Midbrain (tissue), 1 donor: ENCODE data around the gene PRRC2B.
"Not testable (repeated sequence)": the region's sequence is repeated elsewhere in the genome, so short reads cannot be mapped to it uniquely, and the experiment has no call there.

Source experiments
- DNase-seq: peaks from one replicate; lab custom pipeline; 2025; lab: John Stamatoyannopoulos, UW

PRRC2B gene

DNA sequence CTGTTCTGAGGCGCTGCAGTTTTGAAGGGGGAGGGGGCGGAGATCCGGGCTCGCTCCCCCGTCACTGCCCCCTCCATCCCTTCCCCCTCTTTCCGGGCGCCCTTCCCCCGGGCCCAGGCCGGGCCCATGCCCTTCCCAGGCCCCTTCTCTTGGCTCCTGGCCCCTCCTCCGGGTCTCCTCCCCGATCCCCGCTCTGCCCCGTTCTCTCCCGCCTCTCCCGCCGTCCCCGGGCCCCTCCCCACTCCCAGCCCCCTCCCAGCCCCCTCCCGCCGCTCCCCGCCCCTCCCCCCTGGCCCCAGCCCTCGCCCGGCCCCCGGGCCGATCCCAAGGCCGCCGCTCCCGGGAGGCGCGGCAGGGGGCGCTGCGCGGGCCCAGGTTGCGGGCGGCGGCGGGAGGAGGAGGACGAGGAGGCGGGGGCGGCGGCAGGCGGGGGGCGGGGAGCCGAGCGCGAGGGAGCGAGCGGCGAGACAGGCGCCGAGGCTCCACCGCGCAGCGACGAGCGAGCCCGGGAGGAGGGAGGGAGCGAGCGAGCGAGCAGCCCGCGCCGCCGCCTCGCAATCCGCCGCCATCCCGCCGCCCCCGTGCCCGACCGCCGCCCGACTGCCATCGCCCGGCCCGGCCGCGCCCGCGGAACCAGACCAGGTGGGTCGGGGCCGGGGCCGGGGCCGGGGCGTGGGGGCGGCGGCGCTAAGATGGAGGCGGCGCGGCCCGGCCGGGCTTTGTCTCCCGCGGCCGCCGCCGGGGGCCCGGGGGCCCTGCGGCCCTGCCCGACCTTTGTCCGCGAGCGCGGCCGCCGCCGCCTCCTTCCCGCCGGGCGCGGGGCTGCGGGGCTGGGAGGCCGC is at the start of gene PRRC2B:
Gene PRRC2B (plus strand): TSS at position 465 of the 842 bp plus-strand sequence. CDS start 36,059 bp downstream, outside the sequence.
- DNase-seq, result peak; percentile 87

GRCh38 chr9:131344931-131345535 is 48.9 kb upstream of the PRRC2B start:
- DNase-seq, result not testable (repeated sequence)

GRCh38 chr9:131346559-131346958 is 47.3 kb upstream of the PRRC2B start:
- no peak for DNase-seq

GRCh38 chr9:131347376-131348020 is 46.4 kb upstream of the PRRC2B start:
- no peak for DNase-seq

DNA sequence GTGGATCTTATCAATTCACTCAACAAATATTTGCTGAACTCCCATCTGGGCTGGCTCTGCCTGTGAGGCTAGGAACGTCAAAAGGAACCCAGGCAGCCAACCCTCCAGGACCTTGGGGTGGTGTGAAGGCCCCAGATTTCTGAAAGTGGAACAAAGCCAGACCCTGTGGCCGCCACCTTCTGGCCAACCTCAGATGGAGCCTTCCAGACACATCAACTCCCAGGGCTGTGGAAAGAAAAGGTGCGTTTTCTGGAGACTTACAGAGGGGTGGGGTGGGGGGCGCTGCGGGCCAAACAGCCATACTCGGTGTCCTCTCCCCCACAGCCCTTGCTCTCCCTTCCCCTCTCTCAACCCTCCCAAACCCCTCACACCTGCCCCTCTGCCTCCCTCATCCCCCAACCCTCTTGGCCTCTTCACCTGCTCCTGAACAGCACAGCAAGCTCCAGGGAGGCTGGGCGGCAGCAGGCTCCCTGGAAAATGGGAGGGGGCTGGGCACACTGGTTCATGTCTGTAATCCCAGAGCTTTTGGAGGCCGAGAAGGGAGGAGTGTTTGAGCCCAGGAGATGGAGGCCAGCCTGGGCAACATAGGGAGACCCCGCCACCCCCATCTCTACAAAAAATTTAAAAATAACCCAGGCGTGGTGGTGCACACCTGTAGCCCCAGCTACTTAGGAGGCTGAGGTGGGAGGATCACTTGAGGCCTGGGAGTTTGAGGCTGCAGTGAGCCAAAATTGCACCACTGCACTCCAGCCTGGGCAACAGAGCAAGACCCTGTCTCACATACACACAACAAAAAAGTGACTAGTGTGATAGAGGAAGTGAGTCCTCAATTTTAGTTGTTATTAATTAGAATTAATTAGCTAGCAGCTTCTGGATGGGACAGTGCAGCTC is 45.0 kb upstream of the PRRC2B start:
- no peak for DNase-seq

DNA sequence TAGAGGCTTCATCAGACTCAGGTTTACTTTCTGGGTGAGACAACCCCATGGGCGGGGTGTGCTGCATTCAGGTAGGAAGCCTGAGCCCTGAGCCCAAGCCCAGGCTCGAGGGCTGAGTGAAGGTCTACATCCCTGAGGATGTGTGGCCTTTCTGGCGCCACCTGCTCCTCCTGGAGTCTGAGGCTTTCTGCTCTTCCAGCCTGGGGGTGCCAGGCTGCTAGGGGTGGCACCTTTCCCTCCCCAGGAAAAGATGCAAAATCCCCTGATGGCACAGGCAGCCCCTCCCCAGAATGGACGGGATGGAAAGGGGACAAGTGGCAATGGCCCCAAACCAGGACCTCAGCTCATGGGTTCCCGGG is 44.4 kb upstream of the PRRC2B start:
- DNase-seq, result no peak

DNA sequence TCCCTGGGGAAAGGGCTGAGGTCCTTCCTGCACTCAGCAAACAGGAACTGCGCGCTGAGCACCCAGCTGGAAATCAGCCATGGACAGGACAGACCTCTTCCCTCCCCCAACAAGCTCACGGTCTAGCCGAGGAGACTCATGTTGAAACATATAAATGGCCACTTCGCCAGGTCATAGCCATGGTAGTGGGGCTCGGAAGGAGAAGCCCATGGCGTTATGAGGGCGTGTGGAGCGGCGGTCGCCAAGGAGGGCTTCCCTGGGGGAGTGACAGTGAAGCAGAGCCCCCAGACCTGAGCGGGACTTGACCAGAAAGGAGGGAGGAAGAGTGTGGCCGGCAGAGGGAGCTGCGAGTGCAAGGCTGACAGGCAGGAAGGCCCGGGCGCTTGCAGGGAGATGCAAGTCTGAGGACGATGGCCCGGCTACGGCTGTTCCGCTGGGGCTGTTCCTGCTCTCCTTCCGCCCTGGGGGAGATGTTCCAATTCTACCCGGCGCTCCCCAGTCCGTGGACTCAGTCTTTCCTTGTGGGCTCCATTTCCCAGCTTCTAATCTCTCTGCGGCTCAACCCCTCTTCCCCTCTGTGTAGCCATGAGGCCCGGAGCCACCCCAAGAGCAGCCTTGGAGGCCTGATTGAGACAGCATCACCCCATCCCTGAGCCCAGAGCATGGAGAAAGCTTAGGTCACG is 43.9 kb upstream of the PRRC2B start:
- peak; percentile 76 for DNase-seq

GRCh38 chr9:131356479-131356878 is 37.4 kb upstream of the PRRC2B start:
- DNase-seq, result peak; percentile 48

- no peak for DNase-seq
Observed at GRCh38 chr9:131358556-131358955, 35.3 kb upstream of the PRRC2B start.

DNA sequence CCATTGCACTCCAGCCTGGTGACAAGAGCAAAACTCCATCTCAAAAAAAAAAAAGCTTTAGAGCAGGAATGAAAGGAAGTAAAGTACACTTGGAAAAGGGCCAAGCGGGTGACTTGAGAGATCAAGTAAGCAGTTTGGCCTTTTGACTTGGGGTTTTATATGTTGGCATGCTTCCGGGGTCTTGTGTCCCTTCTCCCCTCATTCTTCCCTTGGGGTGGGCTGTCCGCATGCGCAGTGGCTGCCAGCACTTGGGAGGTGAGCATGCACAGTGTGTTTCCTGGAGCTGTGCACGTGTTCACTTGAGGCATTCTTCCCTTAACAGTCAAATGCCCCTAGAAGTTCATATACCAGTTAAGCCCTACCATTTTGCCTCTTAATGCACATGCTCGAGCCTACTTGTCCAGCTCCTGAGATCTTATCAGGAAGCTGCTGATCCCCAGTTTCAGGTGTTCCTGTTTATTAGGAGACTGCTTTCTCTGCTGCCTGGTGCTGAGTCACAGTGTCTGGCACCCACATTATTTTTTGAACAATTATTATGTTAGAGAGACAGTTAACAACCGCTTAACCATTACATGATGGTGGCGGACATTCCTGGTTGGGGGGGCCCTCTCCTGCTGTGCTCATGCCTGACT is 32.6 kb upstream of the PRRC2B start:
- DNase-seq, result no peak

DNA sequence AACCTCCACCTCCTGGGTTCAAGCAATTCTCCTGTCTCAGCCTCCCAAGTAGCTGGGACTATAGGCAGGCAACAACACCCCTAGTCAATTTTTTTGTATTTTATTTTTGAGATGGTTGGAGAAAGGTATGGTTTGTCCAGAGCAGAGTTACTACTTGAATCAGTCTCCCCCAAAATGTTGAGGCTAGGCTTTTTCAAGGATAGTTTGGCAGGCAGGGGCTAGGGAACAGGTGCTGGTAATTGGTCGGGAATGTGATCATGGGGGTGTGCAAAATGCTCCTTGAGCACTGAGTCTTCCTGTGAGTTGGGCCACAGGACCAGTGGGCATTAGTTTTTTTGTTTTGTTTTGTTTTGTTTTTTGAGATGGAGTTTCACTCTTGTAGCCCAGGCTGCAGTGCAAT is 28.3 kb upstream of the PRRC2B start:
- DNase-seq, result no peak

DNA sequence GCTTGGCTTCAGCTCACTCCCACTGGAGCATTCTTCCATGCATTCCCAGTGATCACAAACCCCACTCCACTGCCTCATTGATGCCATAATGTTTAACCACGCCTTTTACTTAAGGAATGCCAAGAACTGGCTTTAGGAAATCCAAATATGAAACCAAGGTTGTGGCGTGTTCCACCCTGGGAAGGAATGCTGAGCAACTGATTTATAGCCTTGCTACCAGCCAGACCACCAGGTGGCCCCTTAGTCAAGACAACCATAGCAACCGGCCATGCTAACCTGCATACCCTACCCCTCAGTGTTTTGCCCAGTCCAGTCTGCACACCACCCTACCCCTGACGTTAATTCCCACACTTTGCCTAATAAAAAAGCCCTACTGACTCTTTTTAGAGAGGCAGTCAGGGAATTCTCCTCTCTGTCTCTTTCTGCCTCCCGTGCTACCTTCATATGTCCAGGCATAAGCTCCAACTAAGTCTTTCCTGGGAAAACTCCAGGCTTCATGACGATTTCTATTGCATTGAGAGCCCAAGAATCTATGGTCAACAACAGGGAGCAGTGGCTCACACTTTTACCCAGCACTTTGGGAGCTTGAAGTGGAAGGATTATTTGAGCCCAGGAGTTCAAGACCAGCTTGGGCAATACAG is 27.0 kb upstream of the PRRC2B start:
- no peak for DNase-seq

GRCh38 chr9:131367450-131367849 is 26.4 kb upstream of the PRRC2B start:
- DNase-seq, result no peak

DNA sequence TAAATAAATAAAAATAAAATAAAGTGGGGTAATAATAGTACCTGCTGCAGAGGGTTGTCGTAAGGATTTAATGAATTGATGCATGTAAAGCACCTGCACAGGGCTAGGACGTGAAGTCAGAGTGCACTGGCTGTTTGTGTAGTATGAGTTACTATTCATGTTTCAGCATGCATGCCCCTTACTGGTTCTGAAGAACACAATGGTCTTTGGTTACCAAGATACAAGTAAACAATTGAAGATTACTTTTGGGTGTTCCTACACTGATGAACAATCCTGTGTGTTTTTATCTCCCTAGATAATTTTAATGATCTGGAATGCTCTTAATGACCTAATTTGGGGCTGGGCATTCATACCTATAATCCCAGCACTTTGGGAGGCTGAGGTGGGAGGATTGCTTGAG is 23.2 kb upstream of the PRRC2B start:
- DNase-seq, result no peak

DNA sequence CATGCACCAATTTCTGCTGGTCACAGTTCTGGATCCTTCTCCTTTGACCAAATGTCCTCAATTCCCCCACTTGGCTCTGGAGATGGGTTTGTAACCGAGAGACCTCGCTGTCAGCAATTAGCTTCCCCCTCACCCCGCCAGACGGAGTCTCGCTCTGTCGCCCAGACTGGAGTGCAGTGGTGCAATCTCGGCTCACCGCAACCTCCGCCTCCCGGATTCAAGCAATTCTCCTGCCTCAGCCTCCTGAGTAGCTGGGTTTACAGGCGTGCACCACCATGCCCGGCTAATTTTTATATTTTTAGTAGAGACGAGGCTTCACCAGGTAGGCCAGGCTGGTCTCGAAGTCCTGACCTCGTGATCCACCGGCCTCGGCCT is 21.3 kb upstream of the PRRC2B start:
- DNase-seq, result not testable (repeated sequence)

DNA sequence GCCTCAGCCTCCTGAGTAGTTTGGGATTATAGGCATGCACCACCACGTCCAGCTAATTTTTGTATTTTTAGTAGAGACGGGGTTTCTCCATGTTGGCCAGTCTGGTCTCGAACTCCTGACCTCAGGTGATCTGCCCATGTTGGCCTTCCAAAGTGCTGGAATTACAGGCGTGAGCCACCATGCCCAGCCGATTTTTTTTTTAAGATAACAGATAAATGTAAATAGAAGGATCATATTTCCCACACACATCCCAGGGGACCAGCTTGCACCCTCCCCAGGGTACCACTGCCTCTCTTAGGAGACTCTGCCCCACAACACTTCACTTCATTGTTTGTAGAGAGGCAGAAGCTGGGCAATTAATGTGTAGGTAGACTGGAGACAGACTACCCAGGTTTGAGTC is 19.2 kb upstream of the PRRC2B start:
- DNase-seq, result not testable (repeated sequence)

DNA sequence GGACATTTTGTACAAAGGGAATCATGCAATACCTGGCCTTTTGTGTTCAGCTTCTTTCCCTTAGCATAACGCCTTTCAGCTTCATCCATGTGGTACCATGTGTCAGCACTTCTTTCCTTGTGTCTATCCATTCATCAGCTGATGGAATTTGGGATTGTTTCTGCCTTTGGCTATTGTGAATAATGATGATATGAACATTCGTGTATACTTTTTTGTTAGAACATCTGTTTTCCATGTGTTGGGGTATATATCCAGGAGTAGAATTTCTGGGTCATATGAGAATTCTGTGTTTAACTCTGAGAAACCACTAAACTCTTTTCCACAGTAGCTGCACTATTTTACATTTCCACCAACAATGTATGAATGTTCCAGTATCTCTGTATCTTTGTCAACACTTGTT is 14.8 kb upstream of the PRRC2B start:
- no peak for DNase-seq

- no peak for DNase-seq
Observed at GRCh38 chr9:131382850-131383729, 10.8 kb upstream of the PRRC2B start.

DNA sequence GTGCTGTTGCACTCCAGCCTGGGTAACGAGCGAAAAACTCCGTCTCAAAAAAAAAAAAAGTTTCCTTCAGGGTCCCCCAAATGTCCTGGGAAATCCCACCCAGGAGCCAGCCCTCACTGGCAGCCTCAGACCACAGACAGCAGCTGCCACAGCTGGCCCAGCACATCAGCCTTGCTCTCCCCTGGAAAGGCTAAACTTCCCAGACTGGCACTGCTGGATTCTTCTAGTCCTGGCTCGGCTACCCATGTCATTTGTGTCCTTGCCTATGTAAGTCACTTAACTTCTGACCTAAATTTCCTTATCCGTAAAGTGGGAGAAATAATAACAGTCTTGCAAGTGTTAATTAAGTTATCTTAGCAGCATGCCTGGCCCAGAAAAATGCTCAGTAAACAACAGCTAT is 8.6 kb upstream of the PRRC2B start:
- DNase-seq, result no peak

DNA sequence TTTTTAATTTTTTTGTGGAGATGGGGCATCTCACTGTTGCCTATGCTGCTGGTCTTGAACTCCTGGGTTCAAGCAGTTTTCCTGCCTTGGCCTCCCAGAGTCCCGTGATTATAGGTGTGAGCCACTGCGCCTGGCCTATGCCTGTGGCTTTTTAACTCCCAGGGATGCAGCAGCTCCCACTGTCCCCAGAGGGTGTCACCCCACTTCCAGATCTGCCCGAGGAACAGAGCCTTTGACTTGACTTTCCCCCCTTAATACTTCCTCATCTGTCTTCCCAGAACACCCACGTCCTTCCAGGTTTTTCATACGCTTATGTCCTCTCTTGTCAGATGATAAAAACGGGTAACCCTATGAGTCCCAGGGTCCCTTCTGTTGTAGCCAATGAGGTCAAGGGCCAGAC is 7.6 kb upstream of the PRRC2B start:
- DNase-seq, result no peak
